Measurements from ENCODE around the gene NIPAL3. TPM values are rescaled to one million over a fixed set of nuclear protein-coding genes. Genes with fewer than 3 reads are reported as not detected.
A peak's percentile ranks its signal among the peaks of the same experiment; 100 is the strongest.

The NIPAL3 gene
- polyA plus RNA-seq, 1 donor (not counting 4 experiments of a cell fraction or from before 2014, with no cell fraction given), result 30.5 TPM

- Histone ChIP-seq H4K20me1 (ENCODE audit: control insufficient read depth, extremely low read depth, insufficient read depth, low read length) (no peaks in the 10 kb centered on the region), H3K9me3 (ENCODE audit: control insufficient read depth, low read depth, low read length) (peaks cover 2% of the 10 kb centered on the region), H2AFZ (ENCODE audit: control insufficient read depth, low read length) (no peak overlapping the region), H3K36me3 (ENCODE audit: control insufficient read depth in 2 of 2, extremely low read depth in 1 of 2, insufficient read depth in 2 of 2, low read length in 2 of 2) (peaks cover 0 to 5% of the 10 kb centered on the region in 2 experiments), H3K9me1 (ENCODE audit: control insufficient read depth, extremely low read depth, insufficient read depth, low read length) (no peaks in the 10 kb centered on the region), H3K4me2 (ENCODE audit: control insufficient read depth, extremely low read depth, insufficient read depth, low read depth, low read length) (no peak overlapping the region), H3K9ac (ENCODE audit: control insufficient read depth, extremely low read depth, insufficient read depth, low read length) (no peak overlapping the region), H3K4me1 (ENCODE audit: control insufficient read depth, extremely low read depth, insufficient read depth, low read length) (peaks cover 28% of the 10 kb centered on the region), H3K27ac (ENCODE audit: control insufficient read depth, insufficient read depth, low read length) (no peak overlapping the region), H3K79me2 (ENCODE audit: control insufficient read depth, insufficient read depth, low read length) (peaks cover 10% of the 10 kb centered on the region), H3K4me3 (ENCODE audit: control insufficient read depth in 2 of 3, extremely low read depth in 1 of 3, insufficient read depth in 2 of 3, low read depth in 1 of 3, low read length in 3 of 3) (no peak overlapping the region), H3K27me3 (ENCODE audit: control insufficient read depth, extremely low read depth, insufficient read depth, low read length) (no peaks in the 10 kb centered on the region)
- dilution Hi-C loops (cut with MboI; ENCODE audit: extremely low pct_ligation_motif_present, low sequenced_read_pairs), result no loop called here
- TF ChIP-seq, protein P1, sequence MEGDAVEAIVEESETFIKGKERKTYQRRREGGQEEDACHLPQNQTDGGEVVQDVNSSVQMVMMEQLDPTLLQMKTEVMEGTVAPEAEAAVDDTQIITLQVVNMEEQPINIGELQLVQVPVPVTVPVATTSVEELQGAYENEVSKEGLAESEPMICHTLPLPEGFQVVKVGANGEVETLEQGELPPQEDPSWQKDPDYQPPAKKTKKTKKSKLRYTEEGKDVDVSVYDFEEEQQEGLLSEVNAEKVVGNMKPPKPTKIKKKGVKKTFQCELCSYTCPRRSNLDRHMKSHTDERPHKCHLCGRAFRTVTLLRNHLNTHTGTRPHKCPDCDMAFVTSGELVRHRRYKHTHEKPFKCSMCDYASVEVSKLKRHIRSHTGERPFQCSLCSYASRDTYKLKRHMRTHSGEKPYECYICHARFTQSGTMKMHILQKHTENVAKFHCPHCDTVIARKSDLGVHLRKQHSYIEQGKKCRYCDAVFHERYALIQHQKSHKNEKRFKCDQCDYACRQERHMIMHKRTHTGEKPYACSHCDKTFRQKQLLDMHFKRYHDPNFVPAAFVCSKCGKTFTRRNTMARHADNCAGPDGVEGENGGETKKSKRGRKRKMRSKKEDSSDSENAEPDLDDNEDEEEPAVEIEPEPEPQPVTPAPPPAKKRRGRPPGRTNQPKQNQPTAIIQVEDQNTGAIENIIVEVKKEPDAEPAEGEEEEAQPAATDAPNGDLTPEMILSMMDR (optimal IDR thresholded peaks at IDR 0.05 in 1 of 3, IDR thresholded peaks at IDR 0.05 in 1 of 3, conservative IDR thresholded peaks at IDR 0.05 in 1 of 3; ENCODE audit: extremely low read depth in 1 of 3, insufficient read depth in 2 of 3, low read length in 3 of 3), result no peak
- no peak for TF ChIP-seq EZH2 (IDR thresholded peaks at IDR 0.05; ENCODE audit: low read length)
- FAIRE-seq (no peak), DNase-seq (ENCODE audit: low read depth, low spot score) (no peak)
These were observed 8.8 kb upstream of the NIPAL3 start for GRCh38 chr1:24406788-24407187.

GRCh38 chr1:24409535-24409934 is 6.1 kb upstream of the NIPAL3 start:
- Histone ChIP-seq H2AFZ (ENCODE audit: control insufficient read depth, low read length) (peak overlapping the region; percentile 47), H3K4me2 (ENCODE audit: control insufficient read depth, extremely low read depth, insufficient read depth, low read depth, low read length) (peak overlapping the region; percentile 76), H3K9me1 (ENCODE audit: control insufficient read depth, extremely low read depth, insufficient read depth, low read length) (peaks cover 2% of the 10 kb centered on the region), H3K9ac (ENCODE audit: control insufficient read depth, extremely low read depth, insufficient read depth, low read length) (peak overlapping the region; percentile 1), H4K20me1 (ENCODE audit: control insufficient read depth, extremely low read depth, insufficient read depth, low read length) (no peaks in the 10 kb centered on the region), H3K4me1 (ENCODE audit: control insufficient read depth, extremely low read depth, insufficient read depth, low read length) (peaks cover 38% of the 10 kb centered on the region), H3K79me2 (ENCODE audit: control insufficient read depth, insufficient read depth, low read length) (peaks cover 17% of the 10 kb centered on the region), H3K36me3 (ENCODE audit: control insufficient read depth in 2 of 2, extremely low read depth in 1 of 2, insufficient read depth in 2 of 2, low read length in 2 of 2) (peaks cover 0 to 5% of the 10 kb centered on the region in 2 experiments), H3K9me3 (ENCODE audit: control insufficient read depth, low read depth, low read length) (peaks cover 2% of the 10 kb centered on the region), H3K4me3 (ENCODE audit: control insufficient read depth in 2 of 3, extremely low read depth in 1 of 3, insufficient read depth in 2 of 3, low read depth in 1 of 3, low read length in 3 of 3) (no peak overlapping the region), H3K27me3 (ENCODE audit: control insufficient read depth, extremely low read depth, insufficient read depth, low read length) (no peaks in the 10 kb centered on the region), H3K27ac (ENCODE audit: control insufficient read depth, insufficient read depth, low read length) (peak overlapping the region; percentile 86)
- TF ChIP-seq, protein P1 (optimal IDR thresholded peaks at IDR 0.05 in 1 of 3, IDR thresholded peaks at IDR 0.05 in 1 of 3, conservative IDR thresholded peaks at IDR 0.05 in 1 of 3; ENCODE audit: extremely low read depth in 1 of 3, insufficient read depth in 2 of 3, low read length in 3 of 3), result no peak
- no peak for TF ChIP-seq EZH2 (IDR thresholded peaks at IDR 0.05; ENCODE audit: low read length)
- FAIRE-seq (peak; percentile 96), DNase-seq (ENCODE audit: low read depth, low spot score) (peak; percentile 40)
- dilution Hi-C loops (cut with MboI; ENCODE audit: extremely low pct_ligation_motif_present, low sequenced_read_pairs), result no loop called here

Data from keratinocyte (primary cell).